GM15510 (cell line): ENCODE data around the gene SHISA8.

Source experiments
- POLR2A ChIP-seq: IDR thresholded peaks from 3 replicates; pipeline ENCODE4 v1.6.1; 2011; ENCODE audit warnings: borderline replicate concordance; ENCODE audit not compliant: insufficient read length; ENCODE audit errors: extremely low read depth

The SHISA8 gene

GRCh38 chr22:41902016-41902415 lies 12.9 kb downstream of the SHISA8 start:
- TF ChIP-seq POLR2A, result no peak

GRCh38 chr22:41900652-41901312 lies 14.1 kb downstream of the SHISA8 start:
- TF ChIP-seq POLR2A, result no peak

GRCh38 chr22:41899992-41900651 lies 14.8 kb downstream of the SHISA8 start:
- no peak for TF ChIP-seq POLR2A

DNA sequence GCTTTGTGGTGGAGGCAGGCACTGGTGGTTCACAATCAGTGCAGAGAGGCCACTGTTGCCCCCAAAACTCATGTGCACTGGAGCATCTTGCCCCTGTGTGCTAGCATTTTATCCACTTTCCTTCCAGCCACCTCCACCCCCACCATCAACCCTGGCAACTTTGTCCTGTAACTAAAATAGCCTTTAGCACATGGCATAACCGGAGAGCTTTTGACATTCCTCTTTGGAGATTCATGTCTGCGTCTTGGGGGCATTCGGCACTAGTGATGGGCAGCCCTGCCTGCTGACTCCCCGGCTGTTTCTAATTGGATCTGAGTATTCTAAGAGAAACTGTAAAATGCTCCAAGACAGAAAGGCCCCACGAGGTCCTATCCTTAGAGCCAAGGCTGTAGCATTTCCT lies 15.8 kb downstream of the SHISA8 start:
- TF ChIP-seq POLR2A, result no peak

- no peak for TF ChIP-seq POLR2A
Measured at GRCh38 chr22:41898645-41899044, 16.2 kb downstream of the SHISA8 start.

GRCh38 chr22:41893591-41894375 lies 21.1 kb downstream of the SHISA8 start:
- TF ChIP-seq POLR2A, result no peak

GRCh38 chr22:41892721-41893120 lies 22.2 kb downstream of the SHISA8 start:
- no peak for TF ChIP-seq POLR2A

DNA sequence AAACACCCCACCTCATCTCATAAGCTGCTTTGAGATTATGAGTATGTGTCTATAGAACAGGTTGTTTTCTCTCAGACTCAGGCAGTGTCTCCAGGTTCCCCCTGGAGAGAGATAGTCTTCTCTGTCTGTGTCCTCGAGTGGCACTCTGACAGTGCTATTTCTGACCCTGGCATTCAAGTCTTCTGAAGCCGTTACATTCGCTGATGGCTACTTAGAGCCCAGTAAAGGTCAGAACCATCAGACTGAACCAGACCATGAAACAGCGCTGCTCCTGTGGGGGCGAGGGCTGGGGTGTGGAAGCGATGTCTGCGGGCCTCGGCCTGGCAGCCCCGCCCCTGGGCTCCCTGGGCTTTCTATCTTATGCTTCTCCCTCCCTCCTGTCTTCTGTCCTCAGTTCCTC lies 23.5 kb downstream of the SHISA8 start:
- TF ChIP-seq POLR2A, result no peak

DNA sequence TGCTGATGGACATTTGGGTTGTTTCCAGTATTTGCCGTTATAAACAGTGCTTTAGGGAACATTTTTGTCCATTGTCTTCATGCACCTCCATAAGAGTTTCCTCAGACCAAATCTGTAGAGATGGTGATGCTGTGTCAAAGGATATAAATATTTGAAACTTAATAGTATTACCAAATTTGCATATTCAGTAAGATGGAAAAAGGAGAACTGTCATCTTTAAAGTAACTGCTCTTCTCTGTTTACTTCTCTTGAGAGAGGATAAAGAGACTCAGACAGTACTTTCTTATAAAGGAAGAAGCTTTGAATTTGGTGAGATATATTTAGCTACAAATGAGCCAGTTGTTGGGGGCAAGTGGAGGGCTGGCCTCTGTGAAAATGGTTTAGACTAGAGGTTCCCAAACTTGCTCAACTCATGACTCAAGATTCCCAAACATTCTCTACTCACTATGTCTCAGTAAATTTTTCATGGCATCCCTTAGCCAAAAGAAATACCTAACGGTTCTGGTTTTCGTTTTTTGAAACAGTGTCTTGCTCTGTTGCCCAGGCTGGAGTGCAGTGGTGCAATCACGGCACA lies 26.2 kb downstream of the SHISA8 start:
- no peak for TF ChIP-seq POLR2A

GRCh38 chr22:41885516-41885915 lies 29.4 kb downstream of the SHISA8 start:
- TF ChIP-seq POLR2A, result no peak

DNA sequence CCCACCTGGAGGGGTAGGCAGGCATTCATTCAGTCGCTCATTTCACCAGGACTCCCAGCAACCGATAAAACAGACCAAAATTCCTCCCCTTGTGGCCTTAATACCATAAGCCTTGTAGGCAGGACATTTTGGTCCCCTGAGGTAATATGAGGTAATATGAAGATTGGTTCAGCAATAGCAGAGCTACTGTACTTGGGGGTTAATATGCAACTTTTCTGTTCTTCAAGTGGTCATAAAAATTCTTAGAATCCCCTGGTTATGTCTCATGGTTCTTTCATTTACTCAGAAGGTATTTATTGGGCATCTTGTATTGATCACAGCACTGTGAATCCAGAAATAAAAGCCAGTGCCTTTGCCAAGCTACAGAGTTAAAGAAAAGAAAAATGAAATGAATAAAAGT lies 29.8 kb downstream of the SHISA8 start:
- TF ChIP-seq POLR2A, result no peak

- no peak for TF ChIP-seq POLR2A
Measured at GRCh38 chr22:41883400-41883799, 31.5 kb downstream of the SHISA8 start.

DNA sequence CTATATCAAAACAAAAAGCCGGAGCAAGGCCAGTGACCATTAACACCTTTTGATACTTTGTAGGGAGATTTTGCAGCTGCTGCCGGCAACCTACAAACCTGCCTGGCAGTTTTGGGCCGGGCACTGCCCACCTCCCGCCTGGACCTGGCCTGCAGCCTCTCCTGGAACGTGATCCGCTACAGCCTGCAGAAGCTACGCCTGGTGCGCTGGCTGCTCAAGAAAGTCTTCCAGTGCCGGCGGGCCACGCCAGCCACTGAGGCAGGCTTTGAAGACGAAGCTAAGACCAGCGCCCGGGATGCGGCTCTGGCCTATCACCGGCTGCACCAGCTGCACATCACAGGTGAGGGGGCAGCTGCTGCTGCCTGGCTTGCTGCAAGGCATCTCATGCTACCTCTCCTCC lies 34.2 kb downstream of the SHISA8 start:
- no peak for TF ChIP-seq POLR2A

DNA sequence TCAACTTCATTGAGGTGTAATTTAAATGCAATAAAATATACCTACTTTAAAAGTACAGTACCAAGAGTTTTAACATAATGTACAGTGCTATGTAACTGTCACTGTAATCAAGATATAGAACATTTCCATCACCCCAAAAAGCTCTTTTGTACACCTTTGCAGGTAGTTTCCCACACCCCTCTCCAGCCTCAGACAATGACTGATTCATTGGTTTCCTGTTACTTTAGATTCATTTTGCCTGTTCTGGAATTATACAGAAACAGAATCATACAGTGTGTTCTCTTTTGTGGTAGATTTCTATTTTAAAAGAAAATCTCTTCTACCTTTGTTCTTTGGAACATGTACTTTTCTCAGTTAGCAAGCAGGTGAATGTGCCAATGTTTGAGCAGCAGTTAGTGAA lies 38.2 kb downstream of the SHISA8 start:
- TF ChIP-seq POLR2A, result no peak

DNA sequence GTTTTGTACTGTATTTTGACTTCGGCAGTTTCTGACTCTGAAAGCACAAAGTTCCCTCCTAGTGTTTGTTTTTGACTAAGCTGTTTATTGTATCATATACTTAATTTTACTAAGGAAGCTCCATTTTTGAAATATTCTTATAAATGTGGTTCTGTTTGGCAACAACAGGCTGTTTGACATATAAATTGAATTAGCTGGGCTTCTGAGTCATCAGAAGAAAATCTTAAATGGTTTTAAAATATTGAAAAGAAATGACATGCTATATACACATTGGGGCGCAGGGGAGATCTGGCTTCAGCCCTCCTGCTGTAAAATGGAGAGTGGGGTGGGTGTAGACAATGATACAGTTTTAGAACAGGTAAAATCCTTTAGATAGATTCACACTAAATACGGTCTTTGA lies 38.6 kb downstream of the SHISA8 start:
- no peak for TF ChIP-seq POLR2A

DNA sequence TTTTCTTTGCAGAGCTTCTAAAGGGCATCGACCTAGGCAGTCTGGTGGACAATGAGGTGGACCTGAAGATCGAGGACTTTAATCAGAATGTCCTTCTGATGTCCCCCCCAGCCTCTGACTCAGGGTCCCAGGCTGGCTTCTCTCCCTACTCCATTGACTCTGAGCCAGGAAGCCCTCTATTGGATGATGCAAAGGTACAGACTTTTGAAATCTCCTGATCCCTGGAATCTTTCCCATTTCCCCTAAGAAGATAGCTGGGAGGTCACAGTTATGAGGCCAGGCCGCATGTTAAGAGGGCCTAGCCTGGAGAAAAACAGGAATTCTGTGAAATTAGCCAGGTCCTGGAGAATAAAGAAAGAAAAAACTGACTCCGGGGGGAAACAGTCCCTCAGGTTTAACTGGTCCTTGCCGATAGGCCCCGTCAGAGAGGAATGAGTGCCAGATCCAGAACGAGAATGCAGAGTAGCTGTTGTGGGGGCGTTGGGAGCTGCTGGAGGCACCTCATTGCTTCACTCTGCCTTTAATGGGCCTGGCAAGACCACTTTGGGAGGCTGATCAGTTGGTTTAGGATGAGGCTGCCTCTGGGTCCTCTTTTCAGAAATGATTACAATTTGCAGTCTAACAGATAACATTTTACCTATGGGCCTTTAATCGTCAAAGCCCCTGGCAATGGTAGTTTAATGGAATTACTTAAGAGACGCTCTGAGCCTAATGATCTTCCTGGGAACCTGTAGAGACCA lies 39.2 kb downstream of the SHISA8 start:
- TF ChIP-seq POLR2A, result no peak

DNA sequence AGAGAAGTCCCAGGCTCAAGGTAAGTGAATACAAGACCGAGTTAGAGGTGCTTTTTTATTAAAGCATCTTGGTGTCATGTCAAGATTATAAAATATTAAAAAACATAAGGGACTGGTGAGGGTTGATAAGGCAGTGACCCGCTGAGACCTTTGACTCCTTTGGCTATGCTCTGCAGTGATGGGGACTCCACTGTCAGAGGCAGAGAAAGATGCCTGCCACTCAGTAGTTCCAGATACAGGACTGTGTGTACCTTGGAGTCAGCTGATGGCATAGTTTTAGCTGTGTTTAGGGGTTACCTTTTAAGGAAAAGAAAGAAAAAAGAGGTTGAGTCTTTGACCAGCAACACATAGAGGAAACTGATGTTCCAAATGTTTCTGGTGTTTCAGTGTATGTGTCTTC lies 40.8 kb downstream of the SHISA8 start:
- no peak for TF ChIP-seq POLR2A
